Lower leg skin (tissue), 3 donors: ENCODE results near the gene NTN4.

ENCODE experiments used
- POLR2A ChIP-seq, 2 donors: fragments of 450-650 bp; IDR thresholded peaks; one replicate each; pipeline ENCODE4 v1.6.1; 2016 to 2017; ENCODE audit warnings: antibody characterized with exemption in 2 of 2, mild to moderate bottlenecking in 1 of 2, moderate library complexity in 1 of 2
- TF ChIP-seq, protein P1 (sequence below), 3 donors: fragments of 450-650 bp; IDR thresholded peaks; one replicate each; pipeline ENCODE4 v1.5.1; 2016; ENCODE audit warnings: antibody characterized with exemption in 3 of 3, mild to moderate bottlenecking in 3 of 3, moderate library complexity in 2 of 3

GRCh38 chr12:95829395-95829794, 38.8 kb upstream of the NTN4 start:
- TF ChIP-seq, protein P1, sequence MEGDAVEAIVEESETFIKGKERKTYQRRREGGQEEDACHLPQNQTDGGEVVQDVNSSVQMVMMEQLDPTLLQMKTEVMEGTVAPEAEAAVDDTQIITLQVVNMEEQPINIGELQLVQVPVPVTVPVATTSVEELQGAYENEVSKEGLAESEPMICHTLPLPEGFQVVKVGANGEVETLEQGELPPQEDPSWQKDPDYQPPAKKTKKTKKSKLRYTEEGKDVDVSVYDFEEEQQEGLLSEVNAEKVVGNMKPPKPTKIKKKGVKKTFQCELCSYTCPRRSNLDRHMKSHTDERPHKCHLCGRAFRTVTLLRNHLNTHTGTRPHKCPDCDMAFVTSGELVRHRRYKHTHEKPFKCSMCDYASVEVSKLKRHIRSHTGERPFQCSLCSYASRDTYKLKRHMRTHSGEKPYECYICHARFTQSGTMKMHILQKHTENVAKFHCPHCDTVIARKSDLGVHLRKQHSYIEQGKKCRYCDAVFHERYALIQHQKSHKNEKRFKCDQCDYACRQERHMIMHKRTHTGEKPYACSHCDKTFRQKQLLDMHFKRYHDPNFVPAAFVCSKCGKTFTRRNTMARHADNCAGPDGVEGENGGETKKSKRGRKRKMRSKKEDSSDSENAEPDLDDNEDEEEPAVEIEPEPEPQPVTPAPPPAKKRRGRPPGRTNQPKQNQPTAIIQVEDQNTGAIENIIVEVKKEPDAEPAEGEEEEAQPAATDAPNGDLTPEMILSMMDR (IDR thresholded peaks at IDR 0.05) = no peak
- no peak for TF ChIP-seq POLR2A (IDR thresholded peaks at IDR 0.05)
